Caco-2 (cell line): ENCODE measurements around the gene PI4K2A. TPM values are rescaled to one million over a fixed set of nuclear protein-coding genes. Genes with fewer than 3 reads are reported as not detected.
"Not testable (repeated sequence)": the region's sequence is repeated elsewhere in the genome, so short reads cannot be mapped to it uniquely, and the experiment has no call there.

Source experiments
- BruUV-seq: library from RNA; stranded (reverse); fragments of 400-500 nt; replicated peaks from 2 replicates; lab custom pipeline; 2021; lab: Mats Ljungman, UMichigan
- CTCF ChIA-PET: fragments of 300-600 bp; sonication (Branson Sonifier 250); formaldehyde crosslinking; loops from one replicate; lab custom pipeline; 2022; ENCODE audit warnings: antibody characterized with exemption; lab: Charles Lee
- POLR2A ChIA-PET: fragments of 300-600 bp; sonication (Branson Sonifier 250); formaldehyde crosslinking; loops from one replicate; lab custom pipeline; 2022; ENCODE audit warnings: antibody characterized with exemption; lab: Charles Lee
- DNase-seq, 2 experiments: peaks; one replicate each; pipeline versions ENCODE4 v3.0.0 to v3.0.0-alpha.2; 2020 to 2022
- H3K27me3 ChIP-seq: replicated peaks from 2 replicates; pipeline ENCODE4 v1.6.0; 2011; ENCODE audit warnings: low read length; ENCODE audit not compliant: control insufficient read depth, insufficient read depth
- H3K36me3 ChIP-seq: 2 replicates; pipeline ENCODE4 v1.5.1; 2011; ENCODE audit warnings: low read length; ENCODE audit not compliant: control insufficient read depth, insufficient read depth
- H3K4me1 ChIP-seq: fragments of 250-450 bp; sonication (Bioruptor Pico); 2 replicates; pipeline ENCODE4 v1.5.1; 2020; ENCODE audit warnings: mild to moderate bottlenecking
- H3K4me3 ChIP-seq: 2 replicates; pipeline ENCODE4 v1.5.1; 2011; ENCODE audit warnings: low read depth, mild to moderate bottlenecking, control low read depth, low read length
- H3K9me3 ChIP-seq: fragments of 250-450 bp; sonication (Bioruptor Pico); 2 replicates; pipeline ENCODE4 v1.5.1; 2020; ENCODE audit warnings: mild to moderate bottlenecking, moderate library complexity
- H3K27ac Mint-ChIP-seq: one replicate; pipeline ENCODE4 v1.8.0; 2022; ENCODE audit warnings: mixed read lengths; ENCODE audit not compliant: unreplicated experiment
- H3K27me3 Mint-ChIP-seq: one replicate; pipeline ENCODE4 v1.8.0; 2022; ENCODE audit warnings: mixed read lengths; ENCODE audit not compliant: insufficient read depth, unreplicated experiment
- H3K36me3 Mint-ChIP-seq: one replicate; pipeline ENCODE4 v1.8.0; 2022; ENCODE audit warnings: mild to moderate bottlenecking, mixed read lengths; ENCODE audit not compliant: insufficient read depth, unreplicated experiment
- H3K4me1 Mint-ChIP-seq: one replicate; pipeline ENCODE4 v1.8.0; 2022; ENCODE audit warnings: low read depth, mixed read lengths; ENCODE audit not compliant: unreplicated experiment
- H3K4me3 Mint-ChIP-seq: one replicate; pipeline ENCODE4 v1.8.0; 2022; ENCODE audit warnings: mild to moderate bottlenecking, moderate library complexity, mixed read lengths; ENCODE audit not compliant: unreplicated experiment
- H3K9me3 Mint-ChIP-seq: one replicate; pipeline ENCODE4 v1.8.0; 2022; ENCODE audit warnings: mixed read lengths; ENCODE audit not compliant: unreplicated experiment
- CTCF ChIP-seq, 2 experiments: fragments of 200-600 bp in 1 of 2; IDR thresholded peaks; 1 replicate in 1 of 2; 2 replicates in 1 of 2; pipeline versions ENCODE4 v1.5.1 to v1.8.0; 2011 to 2022; ENCODE audit warnings: antibody characterized with exemption in 1 of 2, control low read depth in 1 of 2, inconsistent platforms in 1 of 2, low read depth in 1 of 2, low read length in 1 of 2, mild to moderate bottlenecking in 1 of 2, moderate library complexity in 1 of 2; ENCODE audit not compliant: insufficient read depth in 1 of 2, severe bottlenecking in 1 of 2, unreplicated experiment in 1 of 2
- intact Hi-C: fragments of 100-400 bp; cut with micrococcal nuclease; formaldehyde crosslinking; loops from one replicate; pipeline ENCODE4 v1.10.0; 2022; ENCODE audit not compliant: unreplicated experiment
- total RNA-seq: library from RNA; stranded (reverse); gene quantifications from 2 replicates; pipeline ENCODE4 v1.2.3, GENCODE V29; 2022

The PI4K2A gene
- total RNA-seq, 1 experiment from 2014 or later, result 27.3 TPM

- ChIA-PET CTCF (interaction anchor here (1.2 kb wide), 2 partner anchors 27 to 32 kb away, joined by 5 read pairs; no protein-coding TSS in a partner anchor), POLR2A (no interaction called here)
- no peak for TF ChIP-seq CTCF (IDR thresholded peaks at IDR 0.05; ENCODE audit: insufficient read depth in 1 of 2, low read depth in 1 of 2, low read length in 1 of 2, severe bottlenecking in 1 of 2, unreplicated experiment in 1 of 2)
- Histone ChIP-seq H3K4me1 (peaks cover 39% of the 10 kb centered on the region), H3K9me3 (no peaks in the 10 kb centered on the region), H3K27me3 (no peaks in the 10 kb centered on the region), H3K36me3 (peaks cover 4% of the 10 kb centered on the region; the same call in 1 of the 2 replicates), H3K4me3 (no peak overlapping the region)
- H3K27me3 Mint-ChIP-seq, result no peaks in the 10 kb centered on the region
- peak overlapping the region; percentile 39 for H3K27ac Mint-ChIP-seq
- intact Hi-C loops, result loop anchor here (5.0 kb wide), 1 partner anchor 35 kb away; no protein-coding TSS in a partner anchor
- peaks cover 20% of the 10 kb centered on the region for H3K36me3 Mint-ChIP-seq
- BruUV-seq, result no TSS peak
- H3K4me3 Mint-ChIP-seq, result peak overlapping the region; percentile 7
- peak; percentile 77 to 82 for DNase-seq
- peaks cover 11% of the 10 kb centered on the region for H3K4me1 Mint-ChIP-seq
- H3K9me3 Mint-ChIP-seq, result no peaks in the 10 kb centered on the region
Observed at GRCh38 chr10:97682042-97682441, 41.6 kb downstream of the PI4K2A start.

- no peak for TF ChIP-seq CTCF (IDR thresholded peaks at IDR 0.05; ENCODE audit: insufficient read depth in 1 of 2, low read depth in 1 of 2, low read length in 1 of 2, severe bottlenecking in 1 of 2, unreplicated experiment in 1 of 2)
- Mint-ChIP-seq H3K9me3 (no peaks in the 10 kb centered on the region), H3K4me3 (peak overlapping the region; percentile 24), H3K27me3 (no peaks in the 10 kb centered on the region), H3K27ac (peak overlapping the region; percentile 55), H3K4me1 (peaks cover 22% of the 10 kb centered on the region), H3K36me3 (peaks cover 18% of the 10 kb centered on the region)
- intact Hi-C loops, result loop anchor here (5.0 kb wide), 1 partner anchor 34 kb away; no protein-coding TSS in a partner anchor
- Histone ChIP-seq H3K9me3 (no peaks in the 10 kb centered on the region), H3K4me1 (peaks cover 48% of the 10 kb centered on the region), H3K4me3 (no peak overlapping the region), H3K36me3 (no peaks in the 10 kb centered on the region), H3K27me3 (no peaks in the 10 kb centered on the region)
- DNase-seq, result no peak
- ChIA-PET POLR2A (interaction anchor here (0.7 kb wide), 1 partner anchor 53 kb away, joined by 3 read pairs; the partner anchor contains the start of gene ZFYVE27), CTCF (interaction anchor here (0.8 to 1.1 kb wide), 4 partner anchors 18 to 99 kb away, joined by 3 to 5 read pairs (median 4); partner anchors contain the start of genes HOGA1 and MARVELD1)
- BruUV-seq, result no TSS peak
Observed at GRCh38 chr10:97683556-97684367, 43.3 kb downstream of the PI4K2A start.

- ChIA-PET POLR2A (interaction anchor here (0.6 to 0.7 kb wide), 2 partner anchors 20 to 53 kb away, joined by 3 to 4 read pairs; partner anchors contain the start of gene ZFYVE27), CTCF (interaction anchor here (0.7 to 1.0 kb wide), 3 partner anchors 17 to 40 kb away, joined by 3 to 4 read pairs (median 4); partner anchors contain the start of gene MARVELD1)
- H3K36me3 ChIP-seq, H3K9me3 ChIP-seq, H3K27me3 Mint-ChIP-seq, H3K27me3 ChIP-seq, H3K9me3 Mint-ChIP-seq, BruUV-seq, DNase-seq: not testable (repeated sequence)
- Histone ChIP-seq H3K4me3 (peak overlapping the region; percentile 12), H3K4me1 (peaks cover 48% of the 10 kb centered on the region)
- H3K27ac Mint-ChIP-seq, result peak overlapping the region; percentile 55
- H3K4me3 Mint-ChIP-seq, result peak overlapping the region; percentile 24
- H3K4me1 Mint-ChIP-seq, result peaks cover 22% of the 10 kb centered on the region
- peaks cover 18% of the 10 kb centered on the region for H3K36me3 Mint-ChIP-seq
- intact Hi-C loops, result loop anchor here (5.0 kb wide), 1 partner anchor 33 kb away; no protein-coding TSS in a partner anchor
Observed at GRCh38 chr10:97684368-97684713, 43.9 kb downstream of the PI4K2A start.
